Neural cell (in vitro differentiated cells): ENCODE data around the gene CASZ1. TPM values are rescaled to one million over a fixed set of nuclear protein-coding genes. Genes with fewer than 3 reads are reported as not detected.

Source experiments
- H2AFZ ChIP-seq: fragments of 200-600, 300-800 bp; sonication (generic), shearing (Covaris generic); 2 replicates; pipeline ENCODE4 v1.6.0; 2014; ENCODE audit warnings: low read depth, mild to moderate bottlenecking, antibody characterized with exemption, low read length, moderate library complexity
- H3F3A ChIP-seq: fragments of 200-600 bp; shearing (Covaris generic); 2 replicates; pipeline ENCODE4 v1.6.1; 2016; ENCODE audit warnings: mild to moderate bottlenecking, moderate library complexity, mixed read lengths, antibody characterized with exemption, low read length; ENCODE audit not compliant: insufficient read depth, poor library complexity, severe bottlenecking
- H3K27ac ChIP-seq: fragments of 200-600, 300-800 bp; sonication (generic), shearing (Covaris generic); 2 replicates; pipeline ENCODE4 v1.5.1; 2014; ENCODE audit warnings: mild to moderate bottlenecking, low read length, moderate library complexity
- H3K27me3 ChIP-seq: fragments of 300-800, 200-600 bp; sonication (generic), shearing (Covaris generic); 2 replicates; pipeline ENCODE4 v1.6.0; 2014; ENCODE audit warnings: mild to moderate bottlenecking, low read depth, low read length, moderate library complexity; ENCODE audit not compliant: insufficient read depth
- H3K36me3 ChIP-seq: fragments of 300-800, 200-600 bp; sonication (generic), shearing (Covaris generic); 2 replicates; pipeline ENCODE4 v1.5.1; 2014; ENCODE audit warnings: mild to moderate bottlenecking, antibody characterized with exemption, low read length, moderate library complexity; ENCODE audit not compliant: insufficient read depth
- H3K4me2 ChIP-seq: fragments of 300-800, 200-600 bp; sonication (generic), shearing (Covaris generic); 2 replicates; pipeline ENCODE4 v1.6.0; 2014; ENCODE audit warnings: mild to moderate bottlenecking, low read length
- H3K4me3 ChIP-seq: fragments of 300-800, 200-600 bp; sonication (generic), shearing (Covaris generic); 2 replicates; pipeline ENCODE4 v1.5.1; 2014; ENCODE audit warnings: mild to moderate bottlenecking, low read length, moderate library complexity
- H3K79me2 ChIP-seq: fragments of 200-600 bp; shearing (Covaris generic); replicated peaks from 2 replicates; pipeline ENCODE4 v1.6.0; 2014; ENCODE audit warnings: mild to moderate bottlenecking, low read length, moderate library complexity; ENCODE audit not compliant: insufficient read depth
- H3K9ac ChIP-seq: fragments of 300-800, 200-600 bp; sonication (generic), shearing (Covaris generic); 2 replicates; pipeline ENCODE4 v1.6.1; 2016; ENCODE audit warnings: mild to moderate bottlenecking, low read length, mixed read lengths
- H3K9me2 ChIP-seq: fragments of 200-600 bp; shearing (Covaris generic); 2 replicates; pipeline ENCODE4 v1.6.1; 2016; ENCODE audit warnings: mild to moderate bottlenecking, low read length, mixed read lengths; ENCODE audit not compliant: insufficient read depth
- H3K9me3 ChIP-seq: fragments of 200-600, 300-800 bp; sonication (generic), shearing (Covaris generic); 2 replicates; pipeline ENCODE4 v1.6.1; 2016; ENCODE audit warnings: mild to moderate bottlenecking, mixed run types, low read length, moderate library complexity, mixed read lengths
- H4K20me1 ChIP-seq: fragments of 200-600 bp; shearing (Covaris generic); 2 replicates; pipeline ENCODE4 v1.6.1; 2016; ENCODE audit warnings: mild to moderate bottlenecking, mixed run types; ENCODE audit not compliant: insufficient read depth
- EP300 ChIP-seq: fragments of 450-650 bp; conservative IDR thresholded peaks from 2 replicates; pipeline ENCODE4 v1.6.1; 2014; ENCODE audit warnings: antibody characterized with exemption, mild to moderate bottlenecking, moderate library complexity; ENCODE audit not compliant: poor library complexity, severe bottlenecking
- EZH2 ChIP-seq: fragments of 200-600, 300-800 bp; shearing (Covaris generic), sonication (generic); IDR thresholded peaks from 2 replicates; pipeline ENCODE4 v1.6.1; 2014; ENCODE audit warnings: antibody characterized with exemption, low read length, borderline replicate concordance, mild to moderate bottlenecking; ENCODE audit not compliant: insufficient read depth, poor library complexity, severe bottlenecking
- MXI1 ChIP-seq: fragments of 450-650 bp; conservative IDR thresholded peaks from 2 replicates; pipeline ENCODE4 v1.6.1; 2014; ENCODE audit warnings: antibody characterized with exemption, mild to moderate bottlenecking; ENCODE audit not compliant: poor library complexity, severe bottlenecking
- POLR2AphosphoS5 ChIP-seq: IDR thresholded peaks from 2 replicates; pipeline ENCODE4 v1.6.1; 2012
- RAD21 ChIP-seq: fragments of 450-650 bp; conservative IDR thresholded peaks from 2 replicates; pipeline ENCODE4 v1.6.1; 2014; ENCODE audit warnings: antibody characterized with exemption, mild to moderate bottlenecking, moderate library complexity
- SMC3 ChIP-seq: fragments of 450-650 bp; conservative IDR thresholded peaks from 2 replicates; pipeline ENCODE4 v1.6.1; 2014; ENCODE audit warnings: antibody characterized with exemption, mild to moderate bottlenecking, moderate library complexity; ENCODE audit not compliant: poor library complexity
- TAF1 ChIP-seq: IDR thresholded peaks from 2 replicates; pipeline ENCODE4 v1.6.1; 2012; ENCODE audit warnings: low read depth
- polyA plus RNA-seq: library from polyadenylated mRNA; depleted of rRNA; stranded (reverse); fragments of >200 nt; gene quantifications from 2 replicates; pipeline ENCODE4 v1.2.3, GENCODE V29; 2014
- TF ChIP-seq, protein P1 (sequence below): fragments of 450-650 bp; IDR thresholded peaks from 2 replicates; pipeline ENCODE4 v1.5.1; 2014; ENCODE audit warnings: antibody characterized with exemption, mild to moderate bottlenecking, moderate library complexity; ENCODE audit not compliant: poor library complexity, severe bottlenecking
- TF ChIP-seq, protein P2 (sequence below): IDR thresholded peaks from 2 replicates; pipeline ENCODE4 v1.6.1; 2012; ENCODE audit warnings: borderline replicate concordance

The CASZ1 gene
- polyA plus RNA-seq, 1 donor from 2014 or later: 0.27 TPM

DNA sequence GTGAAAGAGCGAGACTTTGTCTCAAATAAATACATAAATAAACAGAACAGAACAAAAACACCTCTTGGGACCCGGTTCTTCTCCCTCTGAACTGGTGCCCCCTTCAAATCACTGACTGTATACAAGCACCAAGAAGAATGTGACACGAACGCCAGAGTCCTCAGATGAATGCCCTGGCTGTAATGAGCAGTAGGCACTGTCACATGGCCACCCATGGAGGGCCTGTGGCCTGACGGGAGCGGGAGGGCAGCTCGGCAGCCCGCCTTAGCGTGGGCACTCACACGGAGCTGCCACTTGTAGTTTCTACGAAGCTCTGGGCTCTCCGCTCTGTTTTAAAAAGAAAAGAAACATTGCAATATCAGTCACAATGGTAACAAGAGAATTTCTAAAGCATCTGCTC lies 175.7 kb downstream of the CASZ1 start:
- TF ChIP-seq RAD21: no peak
- no peak for TF ChIP-seq TAF1
- TF ChIP-seq EP300: no peak
- TF ChIP-seq EZH2: no peak
- TF ChIP-seq SMC3: no peak
- TF ChIP-seq POLR2AphosphoS5: no peak
- TF ChIP-seq, protein P1, sequence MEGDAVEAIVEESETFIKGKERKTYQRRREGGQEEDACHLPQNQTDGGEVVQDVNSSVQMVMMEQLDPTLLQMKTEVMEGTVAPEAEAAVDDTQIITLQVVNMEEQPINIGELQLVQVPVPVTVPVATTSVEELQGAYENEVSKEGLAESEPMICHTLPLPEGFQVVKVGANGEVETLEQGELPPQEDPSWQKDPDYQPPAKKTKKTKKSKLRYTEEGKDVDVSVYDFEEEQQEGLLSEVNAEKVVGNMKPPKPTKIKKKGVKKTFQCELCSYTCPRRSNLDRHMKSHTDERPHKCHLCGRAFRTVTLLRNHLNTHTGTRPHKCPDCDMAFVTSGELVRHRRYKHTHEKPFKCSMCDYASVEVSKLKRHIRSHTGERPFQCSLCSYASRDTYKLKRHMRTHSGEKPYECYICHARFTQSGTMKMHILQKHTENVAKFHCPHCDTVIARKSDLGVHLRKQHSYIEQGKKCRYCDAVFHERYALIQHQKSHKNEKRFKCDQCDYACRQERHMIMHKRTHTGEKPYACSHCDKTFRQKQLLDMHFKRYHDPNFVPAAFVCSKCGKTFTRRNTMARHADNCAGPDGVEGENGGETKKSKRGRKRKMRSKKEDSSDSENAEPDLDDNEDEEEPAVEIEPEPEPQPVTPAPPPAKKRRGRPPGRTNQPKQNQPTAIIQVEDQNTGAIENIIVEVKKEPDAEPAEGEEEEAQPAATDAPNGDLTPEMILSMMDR: no peak
- TF ChIP-seq, protein P2, sequence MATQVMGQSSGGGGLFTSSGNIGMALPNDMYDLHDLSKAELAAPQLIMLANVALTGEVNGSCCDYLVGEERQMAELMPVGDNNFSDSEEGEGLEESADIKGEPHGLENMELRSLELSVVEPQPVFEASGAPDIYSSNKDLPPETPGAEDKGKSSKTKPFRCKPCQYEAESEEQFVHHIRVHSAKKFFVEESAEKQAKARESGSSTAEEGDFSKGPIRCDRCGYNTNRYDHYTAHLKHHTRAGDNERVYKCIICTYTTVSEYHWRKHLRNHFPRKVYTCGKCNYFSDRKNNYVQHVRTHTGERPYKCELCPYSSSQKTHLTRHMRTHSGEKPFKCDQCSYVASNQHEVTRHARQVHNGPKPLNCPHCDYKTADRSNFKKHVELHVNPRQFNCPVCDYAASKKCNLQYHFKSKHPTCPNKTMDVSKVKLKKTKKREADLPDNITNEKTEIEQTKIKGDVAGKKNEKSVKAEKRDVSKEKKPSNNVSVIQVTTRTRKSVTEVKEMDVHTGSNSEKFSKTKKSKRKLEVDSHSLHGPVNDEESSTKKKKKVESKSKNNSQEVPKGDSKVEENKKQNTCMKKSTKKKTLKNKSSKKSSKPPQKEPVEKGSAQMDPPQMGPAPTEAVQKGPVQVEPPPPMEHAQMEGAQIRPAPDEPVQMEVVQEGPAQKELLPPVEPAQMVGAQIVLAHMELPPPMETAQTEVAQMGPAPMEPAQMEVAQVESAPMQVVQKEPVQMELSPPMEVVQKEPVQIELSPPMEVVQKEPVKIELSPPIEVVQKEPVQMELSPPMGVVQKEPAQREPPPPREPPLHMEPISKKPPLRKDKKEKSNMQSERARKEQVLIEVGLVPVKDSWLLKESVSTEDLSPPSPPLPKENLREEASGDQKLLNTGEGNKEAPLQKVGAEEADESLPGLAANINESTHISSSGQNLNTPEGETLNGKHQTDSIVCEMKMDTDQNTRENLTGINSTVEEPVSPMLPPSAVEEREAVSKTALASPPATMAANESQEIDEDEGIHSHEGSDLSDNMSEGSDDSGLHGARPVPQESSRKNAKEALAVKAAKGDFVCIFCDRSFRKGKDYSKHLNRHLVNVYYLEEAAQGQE: no peak
- TF ChIP-seq MXI1: no peak
- no peak overlapping the region for H3K27ac ChIP-seq
- no peaks in the 10 kb centered on the region for H3K79me2 ChIP-seq
- H3K27me3 ChIP-seq: no peaks in the 10 kb centered on the region
- no peaks in the 10 kb centered on the region for H3F3A ChIP-seq
- no peak overlapping the region for H2AFZ ChIP-seq
- H4K20me1 ChIP-seq: no peaks in the 10 kb centered on the region
- H3K36me3 ChIP-seq: no peaks in the 10 kb centered on the region
- no peak overlapping the region for H3K9ac ChIP-seq
- H3K9me2 ChIP-seq: no peaks in the 10 kb centered on the region
- H3K4me2 ChIP-seq: no peak overlapping the region
- no peaks in the 10 kb centered on the region for H3K9me3 ChIP-seq
- no peak overlapping the region for H3K4me3 ChIP-seq

DNA sequence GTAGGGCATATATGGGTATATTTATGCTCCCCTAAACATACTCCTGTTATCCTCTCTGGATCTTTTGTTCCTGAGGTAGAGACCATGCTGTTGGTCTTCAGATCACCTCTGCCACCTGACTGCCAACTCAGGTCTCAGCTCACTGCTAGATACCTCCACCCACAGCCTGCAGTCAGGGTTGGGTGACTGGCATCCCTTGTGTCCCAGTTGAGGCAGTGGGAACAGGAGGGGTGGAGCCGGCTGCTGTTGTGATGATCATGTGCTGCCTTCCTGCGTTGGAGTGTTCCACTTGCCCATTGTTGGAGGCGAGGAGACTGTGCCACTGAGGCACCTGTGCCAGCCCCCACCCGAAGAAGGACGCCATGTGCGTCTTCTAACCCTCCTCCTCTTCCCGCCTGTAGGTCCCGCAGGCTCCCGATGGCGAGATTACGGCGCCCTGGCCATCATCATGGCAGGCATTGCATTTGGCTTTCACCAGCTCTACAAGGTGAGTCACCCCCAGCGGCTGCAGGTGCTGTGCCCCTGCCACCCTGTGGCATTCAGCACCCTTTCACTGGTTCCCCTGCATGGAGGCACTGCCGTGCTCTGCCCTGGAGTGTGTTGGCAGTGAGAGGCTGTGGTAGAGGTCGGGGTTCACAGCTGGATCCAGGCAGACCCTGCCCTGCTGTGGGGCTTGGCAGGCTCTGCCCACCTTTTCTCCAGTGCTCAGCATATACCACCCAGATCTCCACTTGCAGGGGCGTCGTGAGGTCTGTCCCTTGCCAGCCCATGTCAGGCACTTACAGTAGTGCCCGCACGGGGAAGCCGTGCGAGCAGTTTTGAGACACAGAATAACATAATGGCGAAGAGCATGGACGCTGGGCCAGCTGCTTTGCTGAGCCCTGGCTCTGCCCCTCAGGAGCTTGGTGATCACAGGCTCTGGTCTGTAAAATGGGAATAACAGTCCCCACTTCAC lies 178.2 kb downstream of the CASZ1 start:
- Histone ChIP-seq H3K9me2 (no peaks in the 10 kb centered on the region), H3K27me3 (no peaks in the 10 kb centered on the region), H3F3A (no peaks in the 10 kb centered on the region), H3K9me3 (no peaks in the 10 kb centered on the region), H2AFZ (no peak overlapping the region), H3K4me2 (no peak overlapping the region), H3K36me3 (no peaks in the 10 kb centered on the region), H4K20me1 (no peaks in the 10 kb centered on the region), H3K79me2 (no peaks in the 10 kb centered on the region), H3K9ac (no peak overlapping the region), H3K4me3 (no peak overlapping the region), H3K27ac (no peak overlapping the region)
- TF ChIP-seq MXI1: no peak
